Measurements from ENCODE around the gene ANKRD6.
A peak's percentile ranks its signal among the peaks of the same experiment; 100 is the strongest.

The ANKRD6 gene

GRCh38 chr6:89566008-89566800, 133.3 kb downstream of the ANKRD6 start:
- no peak for DNase-seq

- DNase-seq = no peak
Observed at GRCh38 chr6:89566930-89567629, 134.1 kb downstream of the ANKRD6 start.

GRCh38 chr6:89567630-89568390, 134.9 kb downstream of the ANKRD6 start:
- no peak for DNase-seq

DNA sequence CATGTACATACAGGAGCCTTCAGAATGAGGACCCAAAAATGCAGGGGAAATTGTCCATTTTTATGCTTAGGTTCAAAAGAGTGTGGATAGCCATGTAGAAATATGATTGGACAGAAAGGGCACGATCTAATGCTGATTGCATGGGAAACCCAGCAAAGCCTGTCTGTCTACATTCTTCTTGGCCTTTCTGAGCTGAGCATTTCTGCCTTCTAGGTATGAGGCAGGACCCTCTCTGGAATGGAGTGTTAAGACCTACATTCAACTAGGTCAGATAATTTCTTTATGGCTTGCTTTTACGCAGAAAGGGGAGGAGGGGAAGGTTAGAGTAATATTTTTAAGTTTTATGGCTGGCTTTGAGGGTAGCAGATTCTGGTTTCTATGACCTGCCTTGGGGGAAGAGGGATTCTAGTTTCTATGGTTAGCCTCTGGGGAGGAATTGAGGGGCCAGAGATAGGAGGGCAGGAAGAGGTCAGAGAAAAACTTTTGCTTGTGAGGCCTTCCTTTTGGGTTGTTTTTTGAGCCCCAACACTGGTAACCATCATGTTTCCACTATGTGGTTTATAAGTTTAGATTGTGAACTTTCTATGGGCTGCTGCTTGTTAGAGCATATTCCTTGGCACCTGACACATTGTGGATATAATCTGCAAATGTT, 142.1 kb downstream of the ANKRD6 start:
- DNase-seq = no peak

DNA sequence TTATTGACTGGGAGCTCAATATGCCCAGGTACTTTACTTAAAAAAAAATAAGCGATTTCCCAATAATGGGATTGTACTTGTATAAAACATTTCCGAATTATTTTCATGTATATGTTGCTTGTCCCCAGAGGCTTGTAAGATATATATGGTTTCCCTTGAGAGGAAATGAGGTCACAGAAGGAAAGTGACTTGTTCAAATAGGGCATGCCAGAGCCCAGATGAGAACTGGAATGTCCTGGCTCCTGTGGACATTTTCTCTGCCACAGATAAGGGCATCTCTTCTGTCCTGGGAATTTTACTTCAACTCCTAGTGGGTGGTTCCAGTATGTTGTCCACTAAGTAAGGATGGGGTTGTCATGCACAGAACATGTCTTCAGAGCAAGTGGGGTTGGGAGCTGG, 142.6 kb downstream of the ANKRD6 start:
- DNase-seq = no peak

DNA sequence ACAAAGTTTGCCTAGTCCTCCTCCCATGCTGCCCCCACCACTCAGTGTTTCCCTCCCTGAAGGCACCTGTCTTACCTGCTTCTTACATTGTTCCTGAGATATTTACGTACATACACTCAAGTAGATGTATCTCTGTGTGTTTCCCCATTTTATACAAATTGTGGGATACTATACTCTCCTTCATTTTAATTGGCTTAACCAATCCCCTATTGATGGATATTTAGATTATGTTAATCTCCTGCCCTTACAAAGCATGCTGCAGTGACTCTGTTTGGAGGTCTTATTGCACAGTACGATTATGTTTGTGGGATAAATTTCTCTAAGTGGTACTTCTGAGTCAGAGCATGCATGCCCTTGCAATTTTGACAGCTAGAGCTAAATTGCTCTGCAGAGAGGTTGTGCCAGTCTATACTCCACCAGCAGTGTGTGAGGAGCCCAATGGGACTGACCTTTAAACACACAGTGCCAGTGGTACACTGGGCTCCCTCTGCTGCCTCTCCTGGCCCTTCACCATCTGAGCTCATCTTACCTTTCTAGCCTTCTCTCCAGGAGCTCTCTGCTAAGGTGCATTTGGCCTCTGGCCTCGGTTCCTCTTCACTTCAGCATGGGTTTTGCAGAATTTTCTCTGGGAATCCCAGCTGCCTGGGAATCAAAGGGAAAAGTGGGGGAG, 148.2 kb downstream of the ANKRD6 start:
- DNase-seq = no peak

DNA sequence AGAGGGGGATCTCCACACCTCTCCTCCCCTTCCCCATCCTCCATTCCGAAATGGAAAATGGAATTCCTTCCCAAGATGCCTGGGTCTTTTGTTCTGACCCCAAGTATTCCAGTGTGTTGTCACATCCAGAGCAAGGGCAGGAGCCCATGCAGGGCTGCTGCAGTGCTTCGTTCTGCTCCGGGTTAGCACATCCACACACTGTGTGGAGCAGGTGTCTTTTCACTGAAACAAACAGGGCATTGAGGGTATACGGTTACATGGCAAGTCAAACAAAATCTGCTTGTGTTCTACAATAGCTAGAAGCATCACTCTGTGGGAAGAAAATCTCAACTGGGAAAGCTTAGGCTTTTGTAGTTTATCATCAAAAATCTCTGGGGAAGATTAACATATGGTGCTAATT, 148.7 kb downstream of the ANKRD6 start:
- no peak for DNase-seq

- DNase-seq = no peak
Observed at GRCh38 chr6:89582669-89583325, 149.8 kb downstream of the ANKRD6 start.

GRCh38 chr6:89583559-89583958, 150.6 kb downstream of the ANKRD6 start:
- no peak for DNase-seq

DNA sequence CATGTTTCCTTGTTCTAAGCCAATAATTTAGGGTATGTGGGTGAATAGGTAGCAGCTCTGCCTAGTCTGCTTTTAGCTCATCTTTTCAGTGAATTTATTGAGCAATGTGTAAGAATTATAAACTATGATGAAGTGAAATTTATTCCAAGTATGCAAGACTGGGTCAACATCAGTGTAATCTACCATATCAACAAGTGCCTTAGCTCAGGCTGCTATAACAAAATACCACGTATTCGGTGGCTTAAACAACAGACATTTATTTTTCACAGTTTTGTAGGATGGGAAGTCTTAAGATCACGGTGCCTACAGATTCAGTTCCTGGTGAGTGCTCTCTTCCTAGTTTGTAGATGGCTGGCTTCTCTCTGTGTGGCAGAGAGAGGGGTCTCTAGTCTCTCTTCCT, 151.6 kb downstream of the ANKRD6 start:
- DNase-seq = no peak

DNA sequence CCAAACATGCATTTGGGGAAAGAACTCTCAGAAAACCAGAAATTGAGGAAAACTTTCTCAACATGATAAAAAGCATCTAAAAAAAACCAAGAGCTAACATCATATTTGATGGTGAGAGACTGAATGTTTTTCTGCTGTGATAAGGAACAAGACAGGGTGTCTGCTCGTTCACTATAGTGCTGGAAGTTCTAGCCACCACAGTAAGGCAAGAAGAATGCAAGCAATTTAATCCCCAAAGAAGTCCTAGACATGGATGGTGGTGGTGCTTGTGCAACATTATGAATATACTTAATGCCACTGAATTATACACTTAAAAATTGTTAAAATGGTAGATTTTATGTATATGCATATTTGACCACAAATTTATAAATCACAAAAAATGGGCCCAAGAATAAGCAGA, 152.2 kb downstream of the ANKRD6 start:
- DNase-seq = no peak

- DNase-seq = no peak
Observed at GRCh38 chr6:89589297-89590025, 156.5 kb downstream of the ANKRD6 start.

GRCh38 chr6:89590133-89590532, 157.2 kb downstream of the ANKRD6 start:
- DNase-seq = no peak

- DNase-seq = no peak
Observed at GRCh38 chr6:89591745-89592144, 158.8 kb downstream of the ANKRD6 start.

DNA sequence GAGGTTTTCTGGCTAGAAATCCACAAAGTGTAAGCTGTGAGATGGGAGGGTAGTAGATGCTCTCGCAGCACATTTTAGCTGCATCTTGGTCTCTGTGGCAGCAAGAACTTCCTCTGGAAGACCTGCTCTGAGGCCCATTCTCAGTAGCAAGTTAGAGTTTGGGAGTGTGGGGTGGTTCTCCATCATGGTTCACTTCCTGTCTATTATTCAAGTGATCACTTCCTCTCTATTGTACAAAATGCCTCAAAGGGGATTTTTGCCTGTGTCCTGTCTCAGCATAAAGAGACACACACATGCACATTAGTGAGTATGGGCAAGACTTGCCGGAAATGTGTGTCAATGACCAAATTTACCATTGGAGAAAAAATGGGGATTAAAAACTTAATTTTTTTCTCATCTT, 163.1 kb downstream of the ANKRD6 start:
- no peak for DNase-seq

DNA sequence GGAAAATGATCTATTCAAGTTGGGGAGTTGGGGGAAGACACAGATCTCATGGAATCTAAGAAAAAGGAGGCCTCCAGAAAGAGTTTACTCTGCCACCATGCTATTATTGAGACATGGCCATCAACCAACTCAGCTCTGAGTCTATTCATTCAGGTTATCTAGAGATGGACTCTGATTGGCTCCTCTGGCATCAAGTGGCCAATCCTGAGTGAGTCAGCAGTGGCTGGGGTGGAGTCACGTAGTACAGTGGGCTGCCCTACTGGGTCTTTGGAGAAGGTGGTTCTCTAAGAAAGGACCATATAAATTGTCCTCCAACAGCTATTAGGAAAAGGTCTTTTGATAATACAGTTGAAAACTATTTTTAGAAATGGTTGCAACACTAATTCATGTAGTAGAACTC, 163.5 kb downstream of the ANKRD6 start:
- no peak for DNase-seq

DNA sequence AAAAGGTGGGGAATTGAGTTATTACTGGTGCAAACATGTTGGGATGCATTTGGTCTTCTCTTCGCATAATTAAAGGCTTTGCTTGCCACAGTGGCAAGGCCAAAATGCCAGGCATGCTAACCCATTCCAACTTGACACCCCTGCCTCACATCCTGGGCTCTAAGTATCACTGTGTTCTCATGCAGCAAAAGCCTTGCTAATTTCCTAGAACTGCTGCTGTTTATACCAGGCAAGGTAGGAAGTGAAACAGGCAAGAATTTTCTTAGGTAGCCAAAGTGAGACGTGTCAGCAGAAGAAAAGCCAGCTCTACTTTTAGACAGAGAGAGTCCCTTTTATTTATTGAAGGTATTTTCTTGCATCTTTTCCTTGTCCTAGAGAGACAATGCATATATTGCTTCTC, 164.4 kb downstream of the ANKRD6 start:
- DNase-seq = no peak

- DNase-seq = peak; percentile 51
Observed at GRCh38 chr6:89597988-89598387, 165.0 kb downstream of the ANKRD6 start.

DNA sequence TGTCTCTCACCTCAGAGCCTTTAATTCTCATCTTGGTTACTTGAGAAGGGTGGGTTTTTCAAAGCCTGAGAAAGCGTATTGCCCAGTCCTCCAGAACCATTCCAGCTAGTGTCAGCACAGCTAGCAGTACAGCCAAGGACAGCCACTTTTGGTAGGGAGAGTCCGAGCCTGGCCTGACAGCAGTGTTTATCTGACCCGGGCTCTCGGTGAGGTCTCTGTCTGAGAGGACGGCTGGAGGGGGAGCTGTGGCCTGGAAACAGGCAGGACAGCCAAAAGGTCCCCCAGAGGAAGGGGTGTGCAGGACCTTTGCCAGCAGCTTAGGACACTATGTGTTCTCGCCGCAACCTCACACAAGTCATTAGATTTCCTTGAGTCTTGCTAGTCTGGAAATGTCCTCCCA, 166.8 kb downstream of the ANKRD6 start:
- no peak for DNase-seq

GRCh38 chr6:89602166-89602565, 169.2 kb downstream of the ANKRD6 start:
- DNase-seq = no peak

DNA sequence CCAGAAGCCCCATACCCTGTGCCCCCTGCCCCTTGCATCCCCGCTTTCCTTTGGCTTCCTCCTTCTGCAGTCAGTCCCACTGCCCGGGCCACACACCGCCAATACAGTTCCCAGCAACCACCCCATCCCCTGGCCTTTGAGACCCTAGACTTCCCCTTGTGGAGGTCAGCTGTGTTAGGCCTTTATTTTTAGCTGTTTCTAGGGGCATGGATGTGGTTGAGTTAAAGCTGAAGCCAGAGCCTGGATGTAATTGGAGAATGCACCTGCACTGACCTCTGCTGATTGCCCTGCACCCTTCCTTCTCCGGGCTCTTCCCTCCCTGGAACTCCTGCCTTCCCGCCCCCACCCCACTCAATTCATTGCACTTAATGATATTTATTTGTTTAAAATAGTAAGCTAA, 171.7 kb downstream of the ANKRD6 start:
- DNase-seq = no peak

All from EL (cell line).